Tibial artery (tissue), 4 donors: ENCODE results near the gene RAVER1.
"Not testable (repeated sequence)": the region's sequence is repeated elsewhere in the genome, so short reads cannot be mapped to it uniquely, and the experiment has no call there.

Experiments used
- DNase-seq, 2 donors: peaks; one replicate each; pipeline ENCODE4 v3.0.0-alpha.2; 2019
- H3K27ac ChIP-seq, 2 donors: fragments of 200-600 bp; sonication (generic) in 1 of 2; 1 replicate in 1 of 2; 2 replicates in 1 of 2; pipeline ENCODE4 v1.5.1; 2018 to 2019; ENCODE audit warnings: mild to moderate bottlenecking in 1 of 2
- H3K27me3 ChIP-seq, 2 donors: fragments of 200-600 bp; sonication (generic) in 1 of 2; one replicate each; pipeline versions ENCODE4 v1.5.1 to v1.6.0; 2016 to 2019
- H3K36me3 ChIP-seq, 3 donors: fragments of 200-600 bp; sonication (generic) in 2 of 3; one replicate each; pipeline ENCODE4 v1.5.1; 2016 to 2019; ENCODE audit warnings: mild to moderate bottlenecking in 2 of 3
- H3K4me1 ChIP-seq, 4 donors: fragments of 200-600 bp; sonication (generic) in 2 of 4; 1 replicate in 3 of 4; 2 replicates in 1 of 4; pipeline ENCODE4 v1.5.1; 2016 to 2019
- H3K4me3 ChIP-seq, 2 donors: fragments of 200-600 bp; sonication (generic) in 1 of 2; 1 replicate in 1 of 2; 2 replicates in 1 of 2; pipeline ENCODE4 v1.5.1; 2018 to 2019; ENCODE audit warnings: mild to moderate bottlenecking in 2 of 2
- H3K9me3 ChIP-seq, 3 donors: fragments of 200-600 bp; sonication (generic) in 1 of 3; one replicate each; pipeline ENCODE4 v1.5.1; 2016 to 2019
- intact Hi-C: fragments of 100-400 bp; cut with DNase I; formaldehyde crosslinking; loops from one replicate; pipeline ENCODE4 v1.15.0; 2023; ENCODE audit warnings: low total_unique reads
- TF ChIP-seq, protein P1 (sequence below), 2 experiments: fragments of 200-600 bp in 1 of 2; fragments of 450-650 bp in 1 of 2; IDR thresholded peaks; one replicate each; pipeline ENCODE4 v1.5.1; 2017 to 2019; ENCODE audit warnings: antibody characterized with exemption in 2 of 2, mild to moderate bottlenecking in 1 of 2, moderate library complexity in 1 of 2

The RAVER1 gene

DNA sequence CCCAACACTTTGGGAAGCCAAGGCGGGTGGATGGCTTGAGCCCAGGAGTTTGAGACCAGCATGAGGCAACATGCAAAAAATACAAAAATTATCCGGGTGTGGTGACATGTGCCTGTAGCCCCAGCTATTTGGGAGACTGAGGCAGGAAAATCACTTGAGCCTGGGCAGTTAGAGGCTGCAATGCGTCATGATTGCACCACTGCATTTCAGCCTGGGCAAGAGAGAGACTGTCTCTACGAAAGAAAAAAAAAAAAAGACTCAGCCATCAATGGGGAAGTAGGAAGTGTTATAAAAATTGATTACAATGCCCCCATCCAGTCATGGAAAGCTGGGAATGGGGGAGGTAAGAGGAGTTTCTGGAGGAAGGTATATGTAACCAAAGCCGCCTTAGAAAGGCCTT, 41.6 kb upstream of the RAVER1 start:
- no peak overlapping the region for H3K4me3 ChIP-seq
- no peak for DNase-seq
- TF ChIP-seq, protein P1, sequence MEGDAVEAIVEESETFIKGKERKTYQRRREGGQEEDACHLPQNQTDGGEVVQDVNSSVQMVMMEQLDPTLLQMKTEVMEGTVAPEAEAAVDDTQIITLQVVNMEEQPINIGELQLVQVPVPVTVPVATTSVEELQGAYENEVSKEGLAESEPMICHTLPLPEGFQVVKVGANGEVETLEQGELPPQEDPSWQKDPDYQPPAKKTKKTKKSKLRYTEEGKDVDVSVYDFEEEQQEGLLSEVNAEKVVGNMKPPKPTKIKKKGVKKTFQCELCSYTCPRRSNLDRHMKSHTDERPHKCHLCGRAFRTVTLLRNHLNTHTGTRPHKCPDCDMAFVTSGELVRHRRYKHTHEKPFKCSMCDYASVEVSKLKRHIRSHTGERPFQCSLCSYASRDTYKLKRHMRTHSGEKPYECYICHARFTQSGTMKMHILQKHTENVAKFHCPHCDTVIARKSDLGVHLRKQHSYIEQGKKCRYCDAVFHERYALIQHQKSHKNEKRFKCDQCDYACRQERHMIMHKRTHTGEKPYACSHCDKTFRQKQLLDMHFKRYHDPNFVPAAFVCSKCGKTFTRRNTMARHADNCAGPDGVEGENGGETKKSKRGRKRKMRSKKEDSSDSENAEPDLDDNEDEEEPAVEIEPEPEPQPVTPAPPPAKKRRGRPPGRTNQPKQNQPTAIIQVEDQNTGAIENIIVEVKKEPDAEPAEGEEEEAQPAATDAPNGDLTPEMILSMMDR (IDR thresholded peaks at IDR 0.05) = no peak
- H3K27me3 ChIP-seq = no peaks in the 10 kb centered on the region
- H3K9me3 ChIP-seq = no peaks in the 10 kb centered on the region
- H3K36me3 ChIP-seq = peaks cover 15 to 84% (median 36%) of the 10 kb centered on the region in 3 donors
- peaks cover 0 to 12% (median 8%) of the 10 kb centered on the region in 4 donors for H3K4me1 ChIP-seq
- intact Hi-C loops = no loop called here
- H3K27ac ChIP-seq = no peak overlapping the region

DNA sequence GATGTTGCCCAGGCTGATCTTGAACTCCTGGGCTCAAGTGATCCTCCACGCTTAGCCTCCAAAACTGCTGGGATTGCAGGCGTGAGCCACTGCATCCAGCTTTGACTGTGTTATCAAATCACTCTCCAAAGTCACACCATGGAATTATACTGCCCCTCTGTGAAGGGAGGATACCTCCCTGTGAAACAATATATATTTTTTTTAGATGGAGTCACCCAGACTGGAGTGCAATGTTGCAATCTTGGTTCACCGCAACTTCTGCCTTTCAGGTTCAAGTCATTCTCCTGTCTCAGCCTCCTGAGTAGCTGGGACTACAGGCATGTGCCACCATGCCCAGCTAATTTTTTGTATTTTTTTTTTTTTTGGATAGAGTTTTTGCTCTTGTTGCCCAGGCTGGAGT, 39.4 kb upstream of the RAVER1 start:
- H3K4me3 ChIP-seq = no peak overlapping the region
- no peaks in the 10 kb centered on the region for H3K27me3 ChIP-seq
- H3K4me1 ChIP-seq = no peaks in the 10 kb centered on the region
- DNase-seq = no peak
- TF ChIP-seq, protein P1 (IDR thresholded peaks at IDR 0.05) = no peak
- H3K9me3 ChIP-seq = no peaks in the 10 kb centered on the region
- H3K36me3 ChIP-seq = peaks cover 28 to 91% (median 51%) of the 10 kb centered on the region in 3 donors
- H3K27ac ChIP-seq = no peak overlapping the region
- intact Hi-C loops = no loop called here

DNA sequence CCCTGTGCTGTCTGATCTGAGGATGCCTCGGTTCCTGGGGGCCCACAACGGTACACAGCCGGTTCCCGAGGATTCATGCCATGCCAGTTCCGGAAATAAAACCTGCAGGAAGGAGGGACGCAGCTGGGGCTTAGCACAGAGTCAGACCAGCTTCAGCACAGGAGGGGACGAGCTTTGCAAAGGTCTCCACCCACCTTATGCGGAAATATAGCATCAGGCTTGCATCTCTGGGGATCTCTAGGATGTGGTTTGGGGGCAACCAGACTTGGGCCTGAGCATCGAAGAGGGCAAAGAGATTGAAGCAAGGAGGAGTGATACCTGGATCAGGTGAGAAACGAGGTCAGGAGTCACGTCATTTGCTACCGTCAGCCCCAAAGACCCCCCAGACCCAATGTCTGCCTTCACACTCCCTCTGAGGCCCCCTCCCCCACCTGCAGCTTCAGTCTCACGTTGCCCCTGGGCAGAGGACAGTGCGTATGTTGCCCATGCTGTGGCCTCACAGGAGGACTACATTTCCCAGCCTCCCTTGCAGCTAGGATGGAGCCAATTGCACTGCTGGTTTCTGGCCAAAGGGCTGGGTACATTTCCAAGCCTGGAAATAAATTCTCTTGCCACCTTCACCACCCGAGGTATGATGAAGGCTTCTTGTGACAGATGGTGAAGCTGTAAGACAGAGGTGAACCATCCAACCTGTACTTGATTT, 34.9 kb upstream of the RAVER1 start:
- H3K9me3 ChIP-seq = no peaks in the 10 kb centered on the region
- peaks cover 48 to 98% (median 70%) of the 10 kb centered on the region in 3 donors for H3K36me3 ChIP-seq
- intact Hi-C loops = no loop called here
- H3K27ac ChIP-seq = no peak overlapping the region
- no peaks in the 10 kb centered on the region for H3K4me1 ChIP-seq
- no peak overlapping the region for H3K4me3 ChIP-seq
- no peaks in the 10 kb centered on the region for H3K27me3 ChIP-seq
- TF ChIP-seq, protein P1 (IDR thresholded peaks at IDR 0.05) = no peak
- no peak for DNase-seq

DNA sequence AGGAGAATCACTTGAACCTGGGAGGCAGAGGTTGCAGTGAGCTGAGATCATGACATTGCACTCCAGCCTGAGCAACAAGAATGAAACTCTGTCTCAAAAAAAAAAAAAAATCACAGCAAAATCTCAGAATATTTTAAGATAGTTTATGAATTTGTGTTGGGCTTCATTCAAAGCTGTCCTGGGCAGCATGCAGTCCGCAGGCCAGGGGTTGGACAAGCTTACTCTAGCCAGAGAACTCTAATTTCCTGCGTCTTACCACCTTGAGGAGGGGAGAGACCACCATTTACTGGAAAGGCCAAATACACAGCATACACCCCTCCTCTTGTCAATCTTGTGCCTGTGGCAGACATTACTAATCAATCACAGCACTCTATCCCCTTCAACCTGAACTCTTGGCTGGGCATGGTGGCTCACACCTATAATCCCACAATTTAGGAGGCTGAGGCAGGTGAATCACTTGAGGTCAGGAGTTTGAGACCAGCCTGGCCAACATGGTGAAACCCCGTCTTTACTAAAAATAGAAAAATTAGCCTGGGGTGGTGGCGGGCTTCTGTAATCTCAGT, 33.7 kb upstream of the RAVER1 start:
- DNase-seq, H3K9me3 ChIP-seq, H3K27me3 ChIP-seq, intact Hi-C loops, H3K4me3 ChIP-seq, H3K27ac ChIP-seq, H3K4me1 ChIP-seq: not testable (repeated sequence)
- H3K36me3 ChIP-seq = peaks cover 43 to 99% (median 76%) of the 10 kb centered on the region in 3 donors

DNA sequence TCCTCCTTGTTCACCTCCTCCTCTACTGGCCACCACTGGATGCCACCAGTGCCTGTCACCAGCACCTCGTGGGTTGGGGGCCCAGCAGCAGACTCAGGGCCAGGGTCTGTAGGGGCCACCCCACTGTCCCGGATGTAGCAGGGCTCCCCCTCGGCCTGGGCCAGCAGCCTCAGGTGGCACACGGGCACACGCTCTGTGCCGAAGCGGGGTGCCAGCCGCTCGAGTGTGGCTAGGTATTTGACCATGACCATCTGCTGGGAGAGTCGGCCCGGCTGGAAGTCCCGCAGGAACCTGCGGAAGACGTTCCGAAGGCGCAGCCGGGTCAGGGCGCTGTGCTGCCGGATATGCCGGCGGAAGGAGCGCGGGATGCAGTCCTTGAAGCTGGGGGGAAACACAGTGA, 32.2 kb upstream of the RAVER1 start:
- H3K9me3 ChIP-seq = no peaks in the 10 kb centered on the region
- H3K4me1 ChIP-seq = no peaks in the 10 kb centered on the region
- H3K4me3 ChIP-seq = no peak overlapping the region
- H3K27me3 ChIP-seq = no peaks in the 10 kb centered on the region
- H3K36me3 ChIP-seq = peaks cover 55 to 99% (median 91%) of the 10 kb centered on the region in 3 donors
- intact Hi-C loops = no loop called here
- H3K27ac ChIP-seq = no peak overlapping the region
- TF ChIP-seq, protein P1 (IDR thresholded peaks at IDR 0.05) = no peak
- no peak for DNase-seq

DNA sequence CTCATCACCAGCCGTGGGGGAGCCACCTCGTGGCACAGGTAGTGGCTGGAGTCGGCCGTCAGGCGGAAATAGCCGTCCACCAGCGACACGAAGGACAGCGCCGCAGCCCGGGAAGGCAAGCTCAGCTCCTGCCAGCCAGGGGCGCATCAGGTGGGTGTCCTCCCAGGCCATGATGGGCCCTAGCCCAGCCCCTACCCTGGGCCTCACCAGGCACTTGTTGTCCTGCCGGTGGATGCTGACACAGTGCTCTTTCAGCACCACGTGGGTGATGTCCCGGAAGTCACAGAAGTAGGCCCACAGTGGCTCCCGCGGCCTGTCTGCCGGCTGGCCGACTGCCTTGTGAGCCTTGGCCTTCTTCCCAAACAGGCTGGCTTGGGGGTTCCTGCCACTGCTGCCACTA, 31.3 kb upstream of the RAVER1 start:
- intact Hi-C loops = no loop called here
- H3K9me3 ChIP-seq = no peaks in the 10 kb centered on the region
- H3K4me3 ChIP-seq = no peak overlapping the region
- no peak overlapping the region for H3K27ac ChIP-seq
- H3K36me3 ChIP-seq = peaks cover 58 to 99% (median 96%) of the 10 kb centered on the region in 3 donors
- no peak for DNase-seq
- TF ChIP-seq, protein P1 (IDR thresholded peaks at IDR 0.05) = no peak
- H3K27me3 ChIP-seq = no peaks in the 10 kb centered on the region
- no peaks in the 10 kb centered on the region for H3K4me1 ChIP-seq
